Measurements from ENCODE around the gene VSTM2B.

VSTM2B gene

GRCh38 chr19:29491491-29491890, 34.3 kb upstream of the VSTM2B start:
- TF ChIP-seq TAF1 (IDR thresholded peaks at IDR 0.05; ENCODE audit: borderline replicate concordance, insufficient read depth, low read length): no peak
- TF ChIP-seq SIN3A (IDR thresholded peaks at IDR 0.05; ENCODE audit: borderline replicate concordance, insufficient read depth, low read length): no peak
- no peak for TF ChIP-seq FOXP2 (optimal IDR thresholded peaks at IDR 0.05; ENCODE audit: borderline replicate concordance, extremely low read depth, extremely low read length, insufficient read depth)
- no peak for TF ChIP-seq POLR2AphosphoS5 (IDR thresholded peaks at IDR 0.05; ENCODE audit: low read depth, low read length)

DNA sequence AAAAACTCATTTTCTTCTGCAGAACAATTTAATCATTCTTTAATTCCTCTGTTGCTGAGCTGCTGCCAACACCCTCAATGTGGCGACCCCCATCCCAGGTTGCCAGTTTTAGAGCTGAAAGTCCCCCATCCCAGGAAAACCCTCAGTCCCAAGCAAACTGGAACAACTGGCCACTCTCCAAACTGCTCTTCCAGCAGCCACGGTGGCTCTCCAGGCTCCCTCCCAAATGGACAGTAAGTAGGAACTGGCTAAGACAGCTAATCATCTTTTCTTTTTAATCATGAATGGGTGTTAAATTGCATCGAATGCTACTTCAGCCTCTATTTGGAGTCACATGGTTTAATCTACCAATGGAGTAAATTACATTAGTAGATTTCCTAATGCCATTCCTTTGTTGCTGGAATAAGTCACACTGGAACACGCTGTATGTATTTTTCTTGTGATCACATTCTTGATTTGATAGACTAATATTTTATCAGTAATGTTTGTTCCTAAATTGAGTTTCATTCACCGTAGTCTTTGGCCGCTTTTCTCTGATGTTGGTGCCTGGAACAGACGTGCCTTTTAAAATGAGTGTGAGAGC, 33.7 kb upstream of the VSTM2B start:
- TF ChIP-seq SIN3A (IDR thresholded peaks at IDR 0.05; ENCODE audit: borderline replicate concordance, insufficient read depth, low read length): no peak
- no peak for TF ChIP-seq FOXP2 (optimal IDR thresholded peaks at IDR 0.05; ENCODE audit: borderline replicate concordance, extremely low read depth, extremely low read length, insufficient read depth)

DNA sequence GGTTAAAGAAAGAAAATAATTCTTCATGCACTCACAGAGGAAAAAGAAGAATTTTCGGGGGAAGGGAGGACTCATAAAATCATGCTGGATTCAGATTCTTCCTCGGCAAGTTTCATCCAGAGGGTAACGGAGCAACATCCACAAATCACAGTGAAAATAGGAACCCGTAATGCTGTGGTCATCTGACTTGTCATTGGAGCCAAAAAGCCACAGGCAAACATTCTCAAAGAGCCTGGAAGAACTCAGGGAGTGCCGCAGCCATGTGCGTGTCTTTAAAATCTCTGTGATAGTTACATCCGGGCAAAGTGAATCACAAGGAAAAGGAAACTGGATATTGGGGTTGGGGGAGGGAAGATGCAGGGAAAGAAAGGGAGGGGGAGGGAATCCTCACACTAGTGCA, 33.0 kb upstream of the VSTM2B start:
- TF ChIP-seq TAF1 (IDR thresholded peaks at IDR 0.05; ENCODE audit: borderline replicate concordance, insufficient read depth, low read length) (no peak), POLR2AphosphoS5 (IDR thresholded peaks at IDR 0.05; ENCODE audit: low read depth, low read length) (no peak), SIN3A (IDR thresholded peaks at IDR 0.05; ENCODE audit: borderline replicate concordance, insufficient read depth, low read length) (no peak), REST (IDR thresholded peaks at IDR 0.05; ENCODE audit: insufficient read depth in 1 of 2, low read depth in 2 of 2, low read length in 2 of 2) (no peak), FOXP2 (optimal IDR thresholded peaks at IDR 0.05; ENCODE audit: borderline replicate concordance, extremely low read depth, extremely low read length, insufficient read depth) (no peak)

GRCh38 chr19:29495091-29495490, 30.7 kb upstream of the VSTM2B start:
- TF ChIP-seq SIN3A (IDR thresholded peaks at IDR 0.05; ENCODE audit: borderline replicate concordance, insufficient read depth, low read length) (no peak), REST (IDR thresholded peaks at IDR 0.05; ENCODE audit: insufficient read depth in 1 of 2, low read depth in 2 of 2, low read length in 2 of 2) (no peak)

DNA sequence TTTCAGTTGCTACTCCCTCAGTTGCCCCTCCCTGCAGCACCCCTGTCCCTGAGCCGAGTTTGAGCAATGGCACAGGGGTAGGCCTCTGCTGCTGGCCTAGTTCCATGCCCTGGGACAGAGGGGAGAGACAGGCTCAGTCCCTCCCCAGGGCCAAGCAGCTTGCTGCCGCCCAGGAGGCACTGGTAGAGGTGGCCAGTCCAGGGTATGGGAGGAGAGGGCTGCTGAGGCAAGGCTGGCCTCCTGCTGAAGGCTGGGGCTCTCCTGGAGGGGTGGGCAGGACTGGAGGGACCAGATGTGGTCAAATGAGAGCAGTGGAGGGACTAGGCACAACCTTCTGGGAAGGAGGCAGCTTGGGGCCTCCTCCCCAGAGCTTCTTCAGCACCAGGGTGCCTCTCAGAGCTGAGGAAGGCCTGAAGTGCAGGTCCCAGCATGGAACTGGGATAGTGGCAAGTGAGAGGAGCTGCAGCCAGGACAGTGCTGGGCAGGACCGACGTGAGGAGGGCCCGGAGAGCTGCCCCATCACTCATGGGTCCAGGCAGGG, 29.8 kb upstream of the VSTM2B start:
- no peak for TF ChIP-seq POLR2AphosphoS5 (IDR thresholded peaks at IDR 0.05; ENCODE audit: low read depth, low read length)
- TF ChIP-seq FOXP2 (optimal IDR thresholded peaks at IDR 0.05; ENCODE audit: borderline replicate concordance, extremely low read depth, extremely low read length, insufficient read depth): no peak
- no peak for TF ChIP-seq REST (IDR thresholded peaks at IDR 0.05; ENCODE audit: insufficient read depth in 1 of 2, low read depth in 2 of 2, low read length in 2 of 2)
- TF ChIP-seq TAF1 (IDR thresholded peaks at IDR 0.05; ENCODE audit: borderline replicate concordance, insufficient read depth, low read length): no peak
- TF ChIP-seq SIN3A (IDR thresholded peaks at IDR 0.05; ENCODE audit: borderline replicate concordance, insufficient read depth, low read length): no peak

DNA sequence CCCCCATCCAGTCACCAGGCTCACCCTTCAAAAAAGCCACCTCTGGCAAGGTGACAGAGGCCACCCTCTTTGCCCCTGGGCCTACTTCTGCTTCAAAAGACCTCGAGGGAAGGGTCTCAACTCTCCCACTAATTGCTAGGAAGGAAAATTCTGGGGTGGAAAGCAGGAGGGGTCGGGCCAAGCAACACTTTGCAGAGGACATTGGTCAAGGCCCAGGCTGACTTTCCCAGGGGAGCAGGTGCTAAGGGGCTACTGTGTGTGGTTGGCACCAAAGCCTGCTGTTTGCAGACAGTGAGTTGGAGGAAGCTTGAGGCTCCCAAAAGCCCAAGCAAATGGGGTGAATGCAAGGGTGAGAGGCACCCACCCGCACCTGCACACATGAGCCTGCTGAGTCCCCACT, 28.6 kb upstream of the VSTM2B start:
- TF ChIP-seq FOXP2 (optimal IDR thresholded peaks at IDR 0.05; ENCODE audit: borderline replicate concordance, extremely low read depth, extremely low read length, insufficient read depth) (no peak), TAF1 (IDR thresholded peaks at IDR 0.05; ENCODE audit: borderline replicate concordance, insufficient read depth, low read length) (no peak), SIN3A (IDR thresholded peaks at IDR 0.05; ENCODE audit: borderline replicate concordance, insufficient read depth, low read length) (no peak), REST (IDR thresholded peaks at IDR 0.05; ENCODE audit: insufficient read depth in 1 of 2, low read depth in 2 of 2, low read length in 2 of 2) (no peak)
